NT2/D1 (cell line): ENCODE data around the gene LRRC75A.

Experiments used
- DNase-seq: peaks from one replicate; pipeline ENCODE4 v3.0.0-alpha.2; 2011; ENCODE audit warnings: low read depth, low spot score
- H3K27me3 ChIP-seq: 2 replicates; pipeline ENCODE4 v1.6.0; 2011; ENCODE audit warnings: mild to moderate bottlenecking; ENCODE audit not compliant: insufficient read length, insufficient read depth
- H3K36me3 ChIP-seq: 2 replicates; pipeline ENCODE4 v1.6.1; 2011; ENCODE audit warnings: mild to moderate bottlenecking, low read length, mixed read lengths; ENCODE audit not compliant: insufficient read depth, insufficient read length
- H3K4me1 ChIP-seq: 2 replicates; pipeline ENCODE4 v1.5.1; 2011; ENCODE audit not compliant: insufficient read depth, insufficient read length
- H3K4me3 ChIP-seq: 2 replicates; pipeline ENCODE4 v1.5.1; 2011; ENCODE audit warnings: low read depth; ENCODE audit not compliant: insufficient read length
- H3K9ac ChIP-seq: 2 replicates; pipeline ENCODE4 v1.6.0; 2011; ENCODE audit warnings: low read depth; ENCODE audit not compliant: insufficient read length
- H3K9me3 ChIP-seq: 2 replicates; pipeline ENCODE4 v1.5.1; 2011; ENCODE audit warnings: mild to moderate bottlenecking, low read length; ENCODE audit not compliant: insufficient read depth
- SUZ12 ChIP-seq: IDR thresholded peaks from 2 replicates; pipeline ENCODE4 v1.6.1; 2011; ENCODE audit not compliant: insufficient read length, insufficient read depth; ENCODE audit errors: extremely low read depth
- YY1 ChIP-seq: IDR thresholded peaks from 2 replicates; pipeline ENCODE4 v1.6.1; 2011; ENCODE audit not compliant: insufficient read length, insufficient read depth
- ZNF274 ChIP-seq: IDR thresholded peaks from 2 replicates; pipeline ENCODE4 v1.6.1; 2011; ENCODE audit warnings: mild to moderate bottlenecking, low read depth, low read length

Gene LRRC75A

GRCh38 chr17:16492613-16493530, 879 bp upstream of the LRRC75A start:
- TF ChIP-seq YY1 (no peak), ZNF274 (no peak), SUZ12 (no peak)
- H3K27me3 ChIP-seq: peaks cover 41% of the 10 kb centered on the region
- H3K4me3 ChIP-seq: peak overlapping the region; percentile 28
- H3K9me3 ChIP-seq: no peaks in the 10 kb centered on the region
- DNase-seq: no peak
- peak overlapping the region; percentile 67 for H3K9ac ChIP-seq
- peaks cover 11% of the 10 kb centered on the region for H3K4me1 ChIP-seq
- no peaks in the 10 kb centered on the region for H3K36me3 ChIP-seq

DNA sequence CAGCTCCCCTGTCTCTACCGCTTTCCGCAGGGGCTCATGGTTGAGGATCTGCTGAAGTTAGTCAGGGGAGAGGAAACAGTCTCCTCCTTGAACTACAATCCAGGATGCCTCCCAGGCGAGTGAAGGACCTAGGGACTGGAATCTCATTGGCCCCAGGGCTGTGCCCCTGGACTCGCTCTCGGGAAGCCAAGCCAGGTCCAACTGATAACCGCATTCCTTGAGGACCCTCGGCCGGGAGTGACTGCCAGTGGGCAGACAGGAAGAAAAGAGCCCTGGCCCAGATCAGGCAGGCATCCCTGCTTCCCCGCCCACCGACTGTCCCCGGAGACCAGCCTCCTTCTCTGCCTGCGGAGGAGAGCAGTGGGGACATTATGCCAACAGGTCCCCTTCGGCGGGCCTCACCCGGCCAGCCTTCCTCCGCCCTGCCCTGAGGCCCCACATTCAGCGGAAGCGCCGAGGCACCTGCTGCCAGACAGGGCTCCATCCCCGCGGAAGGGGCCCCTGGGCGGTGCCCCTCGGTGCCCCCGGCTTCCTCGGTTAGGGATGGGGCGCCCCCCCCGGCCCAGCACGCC, 776 bp downstream of the LRRC75A start:
- DNase-seq: no peak
- no peak overlapping the region for H3K9ac ChIP-seq

DNA sequence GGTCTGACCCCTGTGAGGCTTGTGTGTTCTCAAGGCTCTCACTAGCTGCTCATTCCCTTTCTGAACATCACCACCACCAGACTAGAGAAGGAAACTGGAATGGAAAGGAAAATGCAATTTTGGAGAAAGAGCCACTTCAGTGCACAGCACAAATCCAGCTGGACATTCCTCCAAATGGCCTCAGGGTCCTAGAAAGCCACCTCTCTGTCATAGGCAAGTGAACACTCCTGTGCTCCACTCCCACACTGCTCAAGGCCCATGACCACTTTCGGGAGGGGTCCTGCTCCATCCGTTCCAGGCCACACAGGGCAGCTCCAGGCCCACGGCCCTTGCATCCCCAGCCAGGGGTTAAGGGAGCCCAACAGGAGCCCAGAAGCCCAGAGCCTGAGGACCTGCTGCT, 2.6 kb downstream of the LRRC75A start:
- no peak for TF ChIP-seq SUZ12
- TF ChIP-seq ZNF274: no peak
- no peak for TF ChIP-seq YY1
- Histone ChIP-seq H3K4me1 (peaks cover 24% of the 10 kb centered on the region), H3K9ac (no peak overlapping the region), H3K27me3 (peaks cover 37% of the 10 kb centered on the region), H3K9me3 (no peaks in the 10 kb centered on the region), H3K4me3 (no peak overlapping the region), H3K36me3 (no peaks in the 10 kb centered on the region)
- no peak for DNase-seq

More for the DNA sequence above, 776 bp downstream of the LRRC75A start:
- peaks cover 19% of the 10 kb centered on the region for H3K4me1 ChIP-seq
- H3K36me3 ChIP-seq: no peaks in the 10 kb centered on the region
- no peak for TF ChIP-seq SUZ12
- no peak for TF ChIP-seq ZNF274
- TF ChIP-seq YY1: no peak
- peak overlapping the region; percentile 27 for H3K4me3 ChIP-seq
- no peaks in the 10 kb centered on the region for H3K9me3 ChIP-seq
- H3K27me3 ChIP-seq: peaks cover 41% of the 10 kb centered on the region

GRCh38 chr17:16488968-16489337, 3.0 kb downstream of the LRRC75A start:
- DNase-seq: no peak
- Histone ChIP-seq H3K9me3 (no peaks in the 10 kb centered on the region), H3K4me3 (no peak overlapping the region), H3K36me3 (no peaks in the 10 kb centered on the region), H3K4me1 (peaks cover 24% of the 10 kb centered on the region), H3K9ac (no peak overlapping the region), H3K27me3 (peaks cover 32% of the 10 kb centered on the region)
- no peak for TF ChIP-seq ZNF274
- no peak for TF ChIP-seq YY1
- TF ChIP-seq SUZ12: no peak

DNA sequence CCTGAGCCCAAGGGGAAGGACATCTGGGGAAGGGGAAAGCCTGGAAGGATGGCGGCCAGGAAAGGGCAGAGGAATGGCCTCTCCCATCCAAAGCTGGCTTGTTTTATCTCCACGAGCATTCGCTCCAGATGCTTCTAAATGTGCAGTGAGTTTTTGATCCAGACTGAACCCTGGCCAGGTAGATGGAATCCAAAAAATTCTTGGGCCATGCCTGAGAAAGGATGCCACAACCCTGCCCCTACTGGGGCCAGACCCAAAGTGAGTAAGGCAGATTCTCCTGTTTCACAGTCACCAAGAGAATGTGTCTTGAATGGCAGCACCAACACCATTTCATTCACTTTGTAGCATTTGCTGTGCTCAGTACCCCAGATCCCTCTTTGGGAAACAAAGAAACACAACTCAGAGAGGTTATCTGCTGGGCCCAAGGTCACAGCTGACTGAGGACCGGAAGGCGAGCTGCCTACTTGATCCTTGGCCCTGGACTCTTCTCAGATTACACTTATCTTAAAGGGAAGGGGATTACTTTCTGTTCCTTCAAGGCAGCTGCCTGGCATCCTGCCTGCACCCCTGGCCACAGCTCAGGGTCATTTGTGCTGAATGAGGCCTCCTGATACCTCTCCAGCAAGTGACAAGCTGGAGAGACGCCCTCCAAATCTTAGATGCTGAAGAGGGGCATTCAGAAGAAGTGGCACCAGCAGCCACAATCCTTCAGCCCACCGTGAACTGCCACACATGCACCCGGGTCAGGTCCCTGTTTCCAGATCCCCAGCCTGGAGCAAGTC, 3.6 kb downstream of the LRRC75A start:
- H3K9me3 ChIP-seq: no peaks in the 10 kb centered on the region
- no peak for DNase-seq
- no peak overlapping the region for H3K9ac ChIP-seq
- TF ChIP-seq SUZ12: no peak
- no peak for TF ChIP-seq YY1
- TF ChIP-seq ZNF274: no peak
- H3K4me3 ChIP-seq: no peak overlapping the region
- peaks cover 26% of the 10 kb centered on the region for H3K27me3 ChIP-seq
- peaks cover 24% of the 10 kb centered on the region for H3K4me1 ChIP-seq
- H3K36me3 ChIP-seq: no peaks in the 10 kb centered on the region

GRCh38 chr17:16486373-16487250, 5.4 kb downstream of the LRRC75A start:
- no peak for DNase-seq
- no peak overlapping the region for H3K4me3 ChIP-seq
- TF ChIP-seq SUZ12 (no peak), YY1 (no peak), ZNF274 (no peak)
- peak overlapping the region; percentile 47 for H3K9ac ChIP-seq
- peaks cover 27% of the 10 kb centered on the region for H3K4me1 ChIP-seq
- H3K27me3 ChIP-seq: peaks cover 17% of the 10 kb centered on the region
- H3K9me3 ChIP-seq: no peaks in the 10 kb centered on the region
- no peaks in the 10 kb centered on the region for H3K36me3 ChIP-seq
